ENCODE data around the gene CNGA2. TPM values are rescaled to one million over a fixed set of nuclear protein-coding genes. Genes with fewer than 3 reads are reported as not detected.

CNGA2 gene
- total and polyA plus RNA-seq, 2 donors (not counting 3 experiments of a cell fraction or from before 2014, with no cell fraction given): not detected

DNA sequence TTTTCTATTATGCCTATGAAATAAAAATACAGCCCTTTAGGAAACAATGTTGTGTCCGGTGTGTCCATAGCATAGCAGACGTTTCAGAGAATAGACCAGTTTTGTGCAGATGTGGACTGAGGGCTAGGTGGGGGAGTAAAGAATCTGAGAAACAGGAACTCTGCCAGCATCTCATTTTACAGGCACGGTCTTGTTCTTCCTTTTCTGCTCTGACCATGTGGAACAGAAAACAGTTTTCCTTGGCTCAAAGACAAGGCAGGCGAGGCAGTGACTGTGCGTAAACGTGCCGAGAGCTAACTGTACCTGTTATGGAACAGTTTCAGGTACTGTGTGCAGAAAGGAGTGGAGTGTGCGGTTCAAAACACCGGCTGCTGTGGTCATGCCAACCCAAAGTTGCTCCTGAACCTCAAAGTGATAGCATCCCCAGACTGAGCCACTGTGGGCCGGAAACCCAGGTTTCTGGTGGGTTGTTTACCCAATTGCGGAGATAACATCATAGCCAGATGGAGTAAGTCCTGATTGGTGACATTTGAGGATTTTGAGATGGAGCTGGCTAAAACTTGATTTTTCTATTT lies 20.2 kb downstream of the CNGA2 start:
- Histone ChIP-seq H4K20me1 (replicated peaks; ENCODE audit: control insufficient read depth, extremely low read depth, insufficient read depth, low read length) (no peaks in the 10 kb centered on the region), H3K9me3 (replicated peaks; ENCODE audit: control insufficient read depth, insufficient read depth, low read length) (no peaks in the 10 kb centered on the region), H3K27me3 (ENCODE audit: control insufficient read depth in 2 of 2, insufficient read depth in 2 of 2, low read length in 2 of 2) (no peaks in the 10 kb centered on the region), H3K4me1 (ENCODE audit: control insufficient read depth, extremely low read depth, insufficient read depth, low read length) (no peaks in the 10 kb centered on the region), H3K4me2 (ENCODE audit: insufficient read depth, low read length) (no peak overlapping the region), H3K4me3 (replicated peaks in 1 of 3; ENCODE audit: insufficient read depth in 1 of 3, low read depth in 1 of 3, low read length in 3 of 3) (no peak overlapping the region), H3K79me2 (ENCODE audit: control insufficient read depth, insufficient read depth, low read length) (no peaks in the 10 kb centered on the region), H2AFZ (ENCODE audit: low read depth, low read length) (no peak overlapping the region), H3K9me1 (replicated peaks; ENCODE audit: control insufficient read depth, extremely low read depth, insufficient read depth, low read length) (no peaks in the 10 kb centered on the region), H3K9ac (replicated peaks; ENCODE audit: extremely low read depth, insufficient read depth, low read length) (no peak overlapping the region), H3K27ac (ENCODE audit: insufficient read depth, low read depth, low read length) (no peak overlapping the region), H3K36me3 (ENCODE audit: control insufficient read depth in 2 of 2, extremely low read depth in 1 of 2, insufficient read depth in 2 of 2, low read length in 2 of 2) (no peaks in the 10 kb centered on the region)
- POLR2A ChIA-PET: no interaction called here
- DNase-seq (ENCODE audit: low read depth, low spot score) (no peak), FAIRE-seq (no peak)
- no TSS peak for BruUV-seq (replicated peaks)
- CTCF ChIA-PET: interaction anchor here (1.5 to 9.9 kb wide), 3 partner anchors 876 to 881 kb away, joined by 6 to 190 read pairs (median 93); no protein-coding TSS in a partner anchor
- TF ChIP-seq POLR2AphosphoS5 (IDR thresholded peaks at IDR 0.05; ENCODE audit: insufficient read depth, low read depth, low read length) (no peak), POLR2A (IDR thresholded peaks at IDR 0.05; ENCODE audit: low read depth, low read length) (no peak), GATA2 (IDR thresholded peaks at IDR 0.05; ENCODE audit: insufficient read depth, insufficient read length, low read depth, low read length) (no peak), JUN (IDR thresholded peaks at IDR 0.05; ENCODE audit: borderline replicate concordance, insufficient read depth, insufficient read length, low read depth) (no peak), FOS (IDR thresholded peaks at IDR 0.05; ENCODE audit: borderline replicate concordance, insufficient read depth, low read length) (no peak), EZH2 (IDR thresholded peaks at IDR 0.05; ENCODE audit: borderline replicate concordance, low read depth, low read length, severe bottlenecking) (no peak), MYC (IDR thresholded peaks at IDR 0.05; ENCODE audit: low read depth, low read length) (no peak)
- TF ChIP-seq, protein P1, sequence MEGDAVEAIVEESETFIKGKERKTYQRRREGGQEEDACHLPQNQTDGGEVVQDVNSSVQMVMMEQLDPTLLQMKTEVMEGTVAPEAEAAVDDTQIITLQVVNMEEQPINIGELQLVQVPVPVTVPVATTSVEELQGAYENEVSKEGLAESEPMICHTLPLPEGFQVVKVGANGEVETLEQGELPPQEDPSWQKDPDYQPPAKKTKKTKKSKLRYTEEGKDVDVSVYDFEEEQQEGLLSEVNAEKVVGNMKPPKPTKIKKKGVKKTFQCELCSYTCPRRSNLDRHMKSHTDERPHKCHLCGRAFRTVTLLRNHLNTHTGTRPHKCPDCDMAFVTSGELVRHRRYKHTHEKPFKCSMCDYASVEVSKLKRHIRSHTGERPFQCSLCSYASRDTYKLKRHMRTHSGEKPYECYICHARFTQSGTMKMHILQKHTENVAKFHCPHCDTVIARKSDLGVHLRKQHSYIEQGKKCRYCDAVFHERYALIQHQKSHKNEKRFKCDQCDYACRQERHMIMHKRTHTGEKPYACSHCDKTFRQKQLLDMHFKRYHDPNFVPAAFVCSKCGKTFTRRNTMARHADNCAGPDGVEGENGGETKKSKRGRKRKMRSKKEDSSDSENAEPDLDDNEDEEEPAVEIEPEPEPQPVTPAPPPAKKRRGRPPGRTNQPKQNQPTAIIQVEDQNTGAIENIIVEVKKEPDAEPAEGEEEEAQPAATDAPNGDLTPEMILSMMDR (IDR thresholded peaks at IDR 0.05; ENCODE audit: extremely low read depth in 1 of 2, insufficient read depth in 1 of 2, low read depth in 1 of 2, low read length in 2 of 2): no peak
- TF ChIP-seq, protein P2, sequence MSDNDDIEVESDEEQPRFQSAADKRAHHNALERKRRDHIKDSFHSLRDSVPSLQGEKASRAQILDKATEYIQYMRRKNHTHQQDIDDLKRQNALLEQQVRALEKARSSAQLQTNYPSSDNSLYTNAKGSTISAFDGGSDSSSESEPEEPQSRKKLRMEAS (IDR thresholded peaks at IDR 0.05; ENCODE audit: insufficient read depth, insufficient read length): no peak
- intact Hi-C loops (cut with micrococcal nuclease) (no loop called here), dilution Hi-C loops (cut with MboI; ENCODE audit: extremely low pct_ligation_motif_present, low sequenced_read_pairs) (no loop called here)
